Activated CD8-positive, alpha-beta memory T cell treated with anti-CD3 and anti-CD28 coated beads for 1 hour (primary cell): ENCODE data around the gene CDC42SE1.
"Not testable (repeated sequence)": the region's sequence is repeated elsewhere in the genome, so short reads cannot be mapped to it uniquely, and the experiment has no call there.

ENCODE experiments used
- DNase-seq, 2 donors: peaks; one replicate each; pipeline ENCODE4 v3.0.0-alpha.2; 2020; ENCODE audit warnings: low read depth in 1 of 2; ENCODE audit errors: extremely low read depth in 1 of 2

Gene CDC42SE1, protein sequence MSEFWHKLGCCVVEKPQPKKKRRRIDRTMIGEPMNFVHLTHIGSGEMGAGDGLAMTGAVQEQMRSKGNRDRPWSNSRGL

DNA sequence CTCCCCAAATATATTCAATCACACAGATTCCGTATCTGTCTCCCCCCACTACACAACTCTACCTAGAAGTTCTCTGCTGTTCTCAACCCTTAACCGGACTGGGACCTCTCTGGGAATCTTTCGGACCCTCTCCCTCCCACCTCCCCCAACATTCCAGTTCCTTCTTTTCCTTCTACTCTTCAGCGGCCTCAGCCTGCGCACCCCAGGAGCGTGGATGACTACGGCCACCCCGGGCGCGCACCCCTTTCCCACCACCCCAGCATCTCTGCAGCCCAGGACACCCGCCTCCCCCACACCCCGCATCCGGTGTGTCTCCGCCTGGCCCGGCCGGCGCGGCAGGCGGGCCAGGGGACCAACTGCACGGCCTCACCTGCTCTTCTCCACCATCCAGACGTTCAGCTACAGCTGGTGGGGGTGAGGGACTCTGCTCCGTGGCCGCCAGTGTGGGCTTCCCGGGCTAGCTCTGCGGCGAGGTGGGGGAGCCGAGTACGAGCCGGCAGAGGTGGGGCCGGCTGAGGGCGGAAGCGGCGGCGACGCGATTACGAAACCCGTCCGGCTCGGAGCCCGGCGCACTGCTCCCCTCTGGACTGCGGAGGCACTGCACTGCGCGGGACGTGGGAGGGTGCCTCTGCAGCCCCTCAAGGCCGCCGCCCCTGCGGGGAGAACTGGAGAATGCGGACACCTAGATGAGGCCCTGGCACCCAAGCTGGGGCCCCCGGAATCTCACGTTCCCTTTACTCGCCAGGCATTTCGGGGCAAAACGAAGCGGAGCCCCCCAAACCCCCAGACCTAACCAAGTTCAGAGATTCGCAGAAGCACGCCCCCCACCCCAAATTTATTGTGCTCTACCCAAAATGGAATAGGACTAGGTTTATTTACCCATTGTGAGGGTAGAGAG, at the start of gene CDC42SE1:
CDC42SE1 (minus strand) TSS at position 514 of the 898 bp plus-strand sequence. CDS start 3,892 bp downstream, outside the sequence.
- DNase-seq = peak; percentile 53 to 72

DNA sequence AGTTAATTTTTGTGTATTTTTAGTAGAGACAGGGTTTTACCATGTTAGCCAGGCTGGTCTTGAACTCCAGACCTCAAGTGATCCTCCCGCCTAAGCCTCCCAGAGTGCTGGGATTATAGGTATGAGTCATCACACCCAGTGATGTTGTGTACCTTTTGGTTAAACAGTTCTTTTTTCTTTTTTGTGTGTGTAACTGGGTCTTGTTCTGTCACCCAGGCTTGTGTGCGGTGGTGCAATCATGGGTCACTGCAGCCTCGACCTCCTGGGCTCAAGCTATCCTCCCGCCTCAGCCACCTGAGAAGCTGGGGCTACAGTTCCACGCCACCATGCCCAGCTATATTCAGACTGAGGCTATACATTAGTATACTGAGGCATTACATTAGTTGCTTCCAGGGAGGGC, 48.9 kb upstream of the CDC42SE1 start:
- DNase-seq = no peak

DNA sequence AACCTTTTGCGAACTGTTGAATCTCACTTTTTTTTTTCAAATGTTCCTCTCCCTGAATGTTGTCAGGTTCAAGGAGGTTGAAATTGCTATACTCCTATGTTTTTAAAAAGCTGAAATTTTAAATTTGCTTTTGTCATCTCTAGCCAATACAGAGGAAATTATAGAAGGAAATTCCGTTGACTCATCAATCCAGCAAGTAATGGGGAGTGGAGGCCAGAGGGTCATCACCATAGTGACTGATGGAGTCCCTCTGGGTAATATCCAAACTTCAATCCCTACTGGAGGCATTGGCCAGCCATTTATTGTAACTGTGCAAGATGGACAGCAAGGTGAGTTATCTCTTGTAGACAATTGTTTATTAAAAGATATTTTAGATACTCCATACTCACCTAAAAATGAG, 47.5 kb upstream of the CDC42SE1 start:
- DNase-seq = no peak

DNA sequence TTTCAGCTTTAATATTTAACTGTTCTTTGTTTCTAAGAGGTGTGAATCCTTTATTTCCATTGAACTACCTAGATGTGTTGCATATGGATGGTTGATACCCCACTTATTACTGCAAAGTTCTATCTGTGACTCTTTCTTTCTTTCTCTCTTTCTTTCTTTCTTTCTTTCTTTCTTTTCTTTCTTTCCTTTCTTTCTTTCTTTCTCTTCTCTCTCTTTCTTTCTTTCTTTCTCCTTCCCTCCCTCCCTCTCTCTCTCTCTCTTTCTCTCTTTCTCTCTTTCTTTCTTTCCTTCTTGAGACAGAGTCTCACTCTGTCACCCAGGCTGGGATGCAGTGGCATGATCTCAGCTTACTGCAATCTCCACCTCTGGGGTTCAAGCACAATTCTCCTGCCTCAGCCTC, 45.2 kb upstream of the CDC42SE1 start:
- no peak for DNase-seq

DNA sequence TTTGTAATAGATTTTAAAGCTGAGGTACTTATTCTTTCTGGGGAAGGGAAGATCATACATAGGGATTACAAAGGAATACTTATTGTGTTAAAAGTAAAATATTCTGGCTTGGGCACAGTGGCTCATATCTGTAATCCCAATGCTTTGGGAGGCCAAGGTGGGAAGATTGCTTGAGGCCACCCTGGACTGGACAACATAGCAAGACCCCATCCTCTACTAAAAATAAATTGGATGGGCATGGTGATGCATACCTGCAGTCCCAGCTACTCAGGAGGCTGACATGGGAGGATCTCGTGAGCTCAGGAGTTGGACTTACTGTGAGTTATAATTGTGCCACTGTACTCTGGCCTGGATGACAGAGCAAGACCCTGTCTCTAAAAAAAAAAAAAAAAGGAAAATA, 38.7 kb upstream of the CDC42SE1 start:
- DNase-seq = no peak

DNA sequence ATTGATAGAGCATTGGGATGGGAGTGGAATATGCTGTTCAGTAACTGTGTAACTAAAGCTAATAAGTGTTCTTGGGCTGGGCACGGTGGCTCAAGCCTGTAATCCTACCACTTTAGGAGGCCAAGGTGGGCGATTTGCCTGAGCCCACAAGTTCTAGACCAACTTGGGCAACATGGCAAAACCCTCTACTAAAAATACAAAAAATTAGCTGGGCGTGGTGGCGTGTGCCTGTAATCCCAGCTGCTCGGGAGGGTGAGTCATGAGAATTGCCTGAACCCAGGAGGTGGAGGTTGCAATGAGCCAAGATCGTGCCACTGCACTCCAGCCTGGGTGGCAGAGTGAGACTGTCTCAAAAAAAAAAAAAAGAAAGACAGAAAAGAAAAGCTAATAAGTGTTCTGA, 38.0 kb upstream of the CDC42SE1 start:
- not testable (repeated sequence) for DNase-seq

DNA sequence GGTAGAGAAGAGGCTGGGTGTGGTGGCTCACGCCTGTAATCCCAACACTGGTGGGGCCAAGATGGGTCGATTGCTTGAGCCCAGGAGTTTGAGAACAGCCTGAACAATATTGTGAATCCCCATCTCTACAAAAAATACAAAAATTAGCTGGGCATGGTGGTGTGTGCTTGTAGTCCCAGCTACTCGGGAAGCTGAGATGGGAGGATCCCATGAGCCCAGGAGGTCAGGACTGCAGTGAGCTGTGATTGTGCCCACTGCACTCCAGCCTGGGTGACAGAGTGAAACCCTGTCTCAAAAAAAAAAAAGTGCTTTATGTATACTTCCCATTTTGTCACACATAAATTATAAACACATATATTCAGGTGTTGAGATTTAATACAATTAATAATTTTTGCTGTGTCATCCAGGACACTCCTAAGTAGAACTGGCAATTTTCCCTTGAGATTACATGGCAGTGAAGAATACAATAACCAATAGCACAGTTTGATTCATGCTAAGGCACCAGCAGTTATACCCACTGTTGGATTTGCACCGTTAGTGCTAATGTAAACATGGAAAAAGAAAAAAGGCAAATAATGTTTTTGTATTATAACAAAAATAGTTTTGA, 26.6 kb upstream of the CDC42SE1 start:
- DNase-seq = no peak

DNA sequence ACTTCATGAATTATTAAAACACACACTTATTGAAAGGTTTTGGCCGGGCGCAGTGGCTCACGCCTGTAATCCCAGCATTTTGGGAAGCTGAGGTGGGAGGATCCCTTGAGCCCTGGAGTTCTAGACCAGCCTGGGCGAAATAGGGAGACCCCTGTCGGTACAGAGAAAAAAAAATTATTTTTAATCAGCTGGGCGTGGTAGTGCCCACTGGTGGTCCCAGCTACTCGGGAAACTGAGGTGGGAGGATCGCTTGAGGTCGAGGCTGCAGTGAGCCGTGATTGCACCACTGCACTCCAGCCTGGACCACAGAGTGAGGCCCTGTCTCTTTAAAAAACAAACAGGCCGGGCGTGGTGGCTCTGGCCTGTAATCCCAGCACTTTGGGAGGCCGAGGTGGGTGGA, 12.8 kb upstream of the CDC42SE1 start:
- no peak for DNase-seq

DNA sequence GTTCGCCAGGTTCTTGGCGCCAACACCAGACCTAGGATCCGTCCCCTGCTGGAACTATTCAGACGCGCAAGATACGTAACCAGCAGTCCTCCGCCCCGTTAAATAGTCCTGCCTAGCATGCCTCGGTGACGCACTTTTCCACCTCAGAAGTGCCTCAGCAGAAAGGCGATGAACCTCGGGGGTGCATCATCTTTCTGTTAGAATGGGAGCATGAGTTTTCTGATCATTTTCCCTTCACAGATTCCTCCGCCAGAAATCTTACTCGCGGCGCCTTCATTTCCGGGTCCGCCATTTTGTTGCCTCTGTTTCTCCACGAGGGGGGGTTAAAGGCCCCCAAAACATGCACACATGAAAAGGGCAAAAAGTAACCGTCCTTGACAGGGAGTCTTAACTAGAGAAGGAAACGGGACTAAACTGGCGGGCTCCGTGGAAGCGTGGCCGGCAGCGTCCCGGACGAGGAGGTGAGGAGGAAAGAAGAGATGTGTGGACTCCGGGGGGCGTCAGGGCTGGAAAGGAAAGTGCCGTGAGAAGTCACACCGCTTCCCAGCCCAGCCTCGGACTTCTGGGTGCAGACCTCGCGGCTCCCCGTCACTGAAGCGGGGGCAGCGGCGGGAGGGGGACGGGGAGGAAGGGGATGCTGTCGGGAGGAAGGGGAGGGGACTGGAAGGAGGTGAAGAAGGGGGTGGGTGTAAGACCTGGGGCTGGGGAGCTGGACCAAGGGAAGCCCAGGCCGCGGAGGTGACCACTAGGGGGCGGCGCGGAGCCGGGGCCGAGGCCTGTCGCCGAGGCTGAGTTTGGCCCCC, 11.3 kb upstream of the CDC42SE1 start, which contains the start of gene GABPB2:
GABPB2 (plus strand) TSS at position 288 of the 803 bp plus-strand sequence. CDS start 17,429 bp downstream, outside the sequence.
- DNase-seq = peak; percentile 78 to 80

DNA sequence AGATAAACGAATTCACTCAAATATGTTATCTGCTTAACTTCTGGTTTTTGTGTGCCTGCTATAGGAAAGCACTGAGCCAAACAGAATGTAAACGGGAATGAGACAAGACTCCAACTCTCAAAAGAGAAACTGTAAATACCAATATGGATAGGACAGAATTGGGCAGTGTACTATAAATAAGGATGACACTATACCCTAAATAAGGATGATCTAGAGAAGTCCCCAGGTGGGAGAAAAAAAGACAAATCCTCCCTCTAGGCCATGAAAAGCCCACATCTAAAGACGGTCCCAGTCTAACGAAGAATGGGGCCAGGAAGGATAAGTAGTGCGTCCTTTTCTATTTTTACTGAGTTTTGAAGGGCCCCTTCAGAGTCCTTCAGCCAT, 9.7 kb upstream of the CDC42SE1 start:
- no peak for DNase-seq

DNA sequence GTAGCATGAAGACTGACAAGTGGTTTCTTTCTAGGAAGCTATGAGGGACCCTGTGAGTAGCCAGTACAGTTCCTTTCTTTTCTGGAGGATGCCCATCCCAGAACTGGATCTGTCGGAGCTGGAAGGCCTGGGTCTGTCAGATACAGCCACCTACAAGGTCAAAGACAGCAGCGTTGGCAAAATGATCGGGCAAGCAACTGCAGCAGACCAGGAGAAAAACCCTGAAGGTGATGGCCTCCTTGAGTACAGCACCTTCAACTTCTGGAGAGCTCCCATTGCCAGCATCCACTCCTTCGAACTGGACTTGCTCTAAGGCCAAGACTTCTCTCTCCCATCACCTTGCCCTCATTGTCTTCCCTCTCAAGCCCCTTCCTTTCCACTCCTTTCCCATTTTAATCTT, 7.8 kb upstream of the CDC42SE1 start:
- no peak for DNase-seq

DNA sequence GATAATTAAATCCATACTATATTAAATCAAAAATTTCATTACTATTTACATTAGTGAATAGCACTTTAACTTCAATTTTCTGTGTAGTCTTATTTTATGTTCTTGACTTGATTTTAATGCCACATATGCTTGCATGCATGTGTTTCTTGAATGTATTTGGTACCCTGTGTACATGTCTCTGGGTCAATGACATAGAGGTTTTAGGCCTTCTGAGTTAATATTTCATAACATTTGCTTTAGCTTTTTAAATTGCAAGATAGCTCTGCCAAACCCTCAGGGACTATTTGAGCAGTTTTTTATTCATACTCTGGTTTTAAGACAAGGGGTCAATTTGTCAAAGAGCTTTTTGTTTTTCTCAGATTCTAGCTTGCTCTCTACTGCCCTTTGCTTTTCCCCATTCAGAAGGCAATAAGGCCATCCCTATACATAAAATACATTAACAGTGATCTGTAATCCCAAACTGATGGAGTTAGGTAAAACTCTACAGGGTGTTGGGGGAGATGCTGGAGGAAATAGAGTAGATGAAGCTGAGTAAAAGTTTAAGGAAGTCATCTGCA, 5.7 kb upstream of the CDC42SE1 start:
- no peak for DNase-seq

DNA sequence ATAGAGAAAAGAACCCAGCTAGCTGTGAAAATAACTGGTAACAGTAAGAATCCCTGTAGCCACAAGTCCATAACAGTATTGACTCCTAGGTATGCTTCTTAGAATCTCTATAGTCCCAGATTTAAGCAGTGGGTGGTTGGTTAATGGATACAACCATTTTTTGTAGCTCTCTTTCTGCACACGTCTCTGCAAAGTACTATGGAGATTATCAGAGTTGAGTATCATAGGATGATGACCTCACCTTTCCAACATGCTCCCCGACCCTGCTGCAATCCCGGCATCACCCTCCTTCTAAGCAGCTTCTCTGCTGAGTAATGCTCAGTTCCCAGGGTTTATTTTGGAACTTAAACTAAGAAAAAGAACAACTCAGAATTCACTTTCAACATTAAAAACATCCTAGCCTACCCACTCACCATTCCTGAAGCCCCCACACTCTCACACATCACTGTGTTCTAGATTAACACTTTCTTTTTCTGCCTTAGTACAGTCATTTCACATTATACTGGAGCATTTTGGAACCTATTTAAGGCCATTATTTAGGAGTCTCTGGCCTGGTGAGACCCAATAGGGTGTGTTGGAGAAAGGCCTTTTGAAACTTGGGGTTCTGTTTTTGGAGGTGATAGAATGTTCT, 3.4 kb upstream of the CDC42SE1 start:
- DNase-seq = no peak

DNA sequence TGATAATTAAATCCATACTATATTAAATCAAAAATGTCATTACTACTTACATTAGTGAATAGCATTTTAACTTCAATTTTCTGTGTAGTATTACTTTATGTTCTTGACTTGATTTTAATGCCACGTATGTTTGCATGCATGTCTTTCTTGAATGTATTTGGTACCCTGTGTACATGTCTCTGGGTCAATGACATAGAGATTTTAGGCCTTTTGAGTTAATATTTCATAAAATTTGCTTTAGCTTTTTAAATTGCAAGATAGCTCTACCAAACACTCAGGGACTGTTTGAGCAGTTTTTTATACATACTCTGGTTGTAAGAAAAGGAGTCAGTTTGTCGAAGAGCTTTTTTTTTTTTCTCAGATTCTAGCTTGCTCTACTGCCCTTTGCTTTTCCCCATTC, 2.3 kb upstream of the CDC42SE1 start:
- no peak for DNase-seq

DNA sequence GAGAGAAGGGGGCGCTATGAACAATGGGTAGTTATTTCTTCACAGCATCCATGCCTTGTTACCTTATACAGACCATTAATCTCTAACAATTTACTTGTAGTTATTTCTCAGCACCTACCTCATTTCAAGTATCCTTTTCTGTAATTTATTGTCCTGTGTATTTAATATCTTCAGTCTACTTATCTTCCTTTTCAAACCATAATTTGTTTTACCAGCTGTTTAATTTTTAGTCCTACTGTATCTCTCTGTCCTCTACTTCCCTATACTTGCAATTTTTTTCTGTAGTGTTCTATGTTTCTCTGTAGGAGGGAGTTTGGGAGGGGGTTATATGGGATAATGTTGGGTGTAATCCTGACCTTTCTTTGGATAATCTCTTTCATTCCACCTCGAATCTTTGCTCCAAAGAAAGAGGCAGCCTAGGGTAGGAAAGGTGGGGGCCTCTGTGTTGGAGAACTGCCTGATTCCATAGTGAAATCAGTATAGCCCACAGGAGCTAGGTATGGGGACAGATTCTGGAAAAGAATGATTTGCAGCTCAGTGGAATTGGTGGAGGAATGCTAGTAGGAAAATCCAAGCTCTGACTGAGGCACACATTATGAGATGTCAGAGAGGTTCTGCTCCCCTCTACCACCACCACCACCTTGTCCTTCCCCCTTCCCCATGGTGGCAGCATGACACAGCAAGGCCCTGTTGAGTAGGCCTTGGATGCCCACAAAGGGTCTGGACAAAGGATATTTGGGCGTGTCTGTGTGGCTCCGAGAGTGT, 1.4 kb upstream of the CDC42SE1 start:
- DNase-seq = no peak

DNA sequence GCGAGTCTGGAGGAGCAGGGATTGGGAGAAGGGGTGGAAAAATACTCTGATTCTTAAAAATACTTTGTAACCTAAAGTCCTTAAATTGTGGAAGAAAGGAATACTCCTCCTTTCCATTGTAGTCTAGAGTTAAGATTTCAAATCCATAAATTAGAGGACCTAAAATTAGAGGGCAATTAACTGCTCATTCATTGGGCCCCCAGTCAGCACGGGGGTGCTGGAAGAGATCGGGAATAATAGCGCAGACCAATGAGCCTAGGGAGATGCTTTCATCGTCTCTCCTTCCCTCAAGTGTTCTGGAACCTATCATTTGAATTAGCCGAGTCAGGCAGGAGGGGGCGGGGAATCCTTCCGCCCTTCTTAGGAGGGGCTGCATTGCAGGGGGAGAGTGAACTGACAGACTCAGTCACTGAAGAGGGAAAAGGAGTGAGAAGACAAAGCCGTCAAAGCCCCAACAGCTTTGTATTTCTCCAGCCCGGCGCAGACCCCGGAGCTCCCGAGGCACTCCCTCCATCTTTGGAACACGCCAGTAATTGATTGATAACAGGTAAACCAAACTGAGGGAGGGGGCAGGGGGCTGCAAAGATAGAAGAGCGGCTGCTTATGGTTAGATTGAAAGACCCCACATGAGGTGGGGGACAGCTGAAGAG, 710 bp upstream of the CDC42SE1 start, which contains the start of gene MLLT11:
MLLT11 (plus strand) TSS at position 391 of the 650 bp plus-strand sequence. CDS start 6,828 bp downstream, outside the sequence.
- DNase-seq = no peak

DNA sequence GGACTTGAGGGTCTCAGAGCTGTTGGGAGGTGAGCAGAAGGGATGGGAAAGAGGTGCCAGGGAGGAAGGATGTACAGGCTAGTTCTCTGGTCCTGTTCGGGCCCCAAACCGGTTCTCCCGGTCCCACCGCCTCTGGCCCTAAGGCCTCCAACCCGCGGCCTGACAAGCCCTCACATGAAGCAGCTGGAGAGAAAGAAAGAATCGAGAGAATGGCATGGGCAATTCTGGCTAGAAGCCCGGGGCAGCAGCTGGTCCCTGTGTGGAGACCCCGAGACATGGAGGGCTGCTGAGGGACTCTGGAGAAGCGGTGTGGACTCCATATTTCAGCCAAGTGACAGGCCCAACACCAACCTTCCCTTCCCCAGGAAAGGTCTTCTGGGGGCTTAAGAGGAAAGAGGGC, 730 bp downstream of the CDC42SE1 start:
- no peak for DNase-seq

DNA sequence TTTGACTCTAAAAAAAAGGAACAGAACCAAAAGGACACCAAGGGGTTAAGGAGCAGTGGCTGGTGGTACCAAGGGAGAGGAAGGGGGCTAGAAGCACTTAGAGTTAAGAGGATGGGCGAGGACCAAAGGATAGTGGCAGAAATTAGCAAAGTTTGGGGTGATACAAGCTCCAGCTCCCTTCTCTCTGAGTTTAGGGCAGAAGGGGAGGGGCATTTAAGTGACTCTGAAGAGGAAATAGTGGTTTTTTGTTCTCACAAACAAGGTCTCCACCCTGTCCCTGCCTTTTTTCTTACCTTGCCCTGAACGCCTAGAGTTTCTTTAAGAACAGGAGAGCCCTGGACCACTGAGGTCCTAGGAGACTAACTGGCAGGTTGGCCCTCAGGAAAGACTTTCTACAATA, 3.3 kb downstream of the CDC42SE1 start:
- no peak for DNase-seq

DNA sequence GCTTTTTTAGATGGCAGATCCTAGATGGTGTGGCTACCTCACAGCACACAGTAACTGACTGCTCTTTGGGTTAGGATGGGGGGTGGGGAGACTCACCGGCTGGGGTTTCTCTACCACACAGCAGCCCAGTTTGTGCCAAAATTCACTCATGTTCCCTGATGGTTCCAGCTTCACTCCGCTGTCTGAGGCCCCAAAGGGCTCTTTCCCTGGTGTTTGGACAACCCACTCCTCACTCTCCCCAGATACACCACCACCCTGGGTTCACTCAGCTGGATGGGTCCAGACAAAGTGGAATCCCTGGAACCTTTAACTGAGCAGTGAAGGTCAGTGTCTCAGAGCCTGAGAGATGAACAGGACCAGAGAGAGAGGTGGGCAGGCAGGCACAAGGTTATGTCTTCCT, 3.8 kb downstream of the CDC42SE1 start:
- DNase-seq = no peak
